Mucosa of descending colon (tissue), 3 donors: Measurements from ENCODE around the gene SUPT4H1. TPM values are rescaled to one million over a fixed set of nuclear protein-coding genes. Genes with fewer than 3 reads are reported as not detected.

Source experiments
- ATAC-seq: fragments of 200-7000 bp; cut with Tn5 transposase; one replicate; pipeline ENCODE4 v1.9.1; 2020; ENCODE audit warnings: mild to moderate bottlenecking, moderate library complexity
- DNase-seq, 3 donors: peaks; one replicate each; pipeline ENCODE4 v3.0.0-alpha.2; 2020
- H3K36me3 ChIP-seq: fragments of 200-600 bp; one replicate; pipeline ENCODE4 v1.8.0; 2021; ENCODE audit warnings: low read depth, mild to moderate bottlenecking
- H3K4me1 ChIP-seq: fragments of 200-600 bp; one replicate; pipeline ENCODE4 v1.8.0; 2021; ENCODE audit warnings: low read depth, mild to moderate bottlenecking
- H3K4me3 ChIP-seq: fragments of 200-600 bp; one replicate; pipeline ENCODE4 v1.8.0; 2021; ENCODE audit warnings: mild to moderate bottlenecking
- H3K9me3 ChIP-seq: fragments of 200-600 bp; one replicate; pipeline ENCODE4 v1.8.0; 2021; ENCODE audit warnings: mild to moderate bottlenecking
- CTCF ChIP-seq: fragments of 200-600 bp; IDR thresholded peaks from one replicate; pipeline ENCODE4 v1.8.0; 2022; ENCODE audit warnings: antibody characterized with exemption, mild to moderate bottlenecking
- intact Hi-C, 2 donors: fragments of 100-400 bp; cut with DNase I in 1 of 2; cut with micrococcal nuclease in 1 of 2; formaldehyde crosslinking; loops; one replicate each; pipeline versions ENCODE4 v1.11.0 to v1.11.1; 2022; cut with DNase I, micrococcal nuclease
- total RNA-seq, 3 donors: library from RNA; stranded (reverse); fragmentation: NEBNext Ultra II Directional in 2 of 3; extraction: Animal tissue kit (Norgen Biotek cat#: 25700) in 2 of 3; gene quantifications; one replicate each; pipeline versions ENCODE4 v1.2.1 to v1.2.4, GENCODE V29; 2021 to 2023
- donor health status: DM: no; HTN: no; CAD: no; lungs with moderate emphysema.
- donor health status: DM: no; HTN: no; CAD: no.
- donor health status: DM: no; HTN: yes; CAD: no.

The SUPT4H1 gene
- total RNA-seq, 3 donors from 2014 or later = 57.9 to 79.5 (median 68.9) TPM

GRCh38 chr17:58333736-58334207, 18.2 kb downstream of the SUPT4H1 start:
- intact Hi-C loops = no loop called here
- H3K36me3 ChIP-seq = no peaks in the 10 kb centered on the region
- no peak for TF ChIP-seq CTCF
- H3K9me3 ChIP-seq = no peaks in the 10 kb centered on the region
- no peak for ATAC-seq
- H3K4me3 ChIP-seq = no peak overlapping the region
- DNase-seq = peak in 1 of 3 donors; percentile 29
- H3K4me1 ChIP-seq = peaks cover 6% of the 10 kb centered on the region

- Histone ChIP-seq H3K36me3 (no peaks in the 10 kb centered on the region), H3K9me3 (no peaks in the 10 kb centered on the region), H3K4me1 (no peaks in the 10 kb centered on the region), H3K4me3 (no peak overlapping the region)
- ATAC-seq (peak; percentile 4), DNase-seq (peak in 2 of 3 donors; percentile 55 to 83)
- intact Hi-C loops = no loop called here
- no peak for TF ChIP-seq CTCF
Observed at GRCh38 chr17:58332778-58333735, 18.9 kb downstream of the SUPT4H1 start.

GRCh38 chr17:58331815-58332777, 19.9 kb downstream of the SUPT4H1 start:
- peak overlapping the region; percentile 30 for H3K4me3 ChIP-seq
- no peaks in the 10 kb centered on the region for H3K9me3 ChIP-seq
- intact Hi-C loops = no loop called here
- no peak for TF ChIP-seq CTCF
- peak; percentile 79 to 95 (median 82) for DNase-seq
- ATAC-seq = peak; percentile 65
- H3K36me3 ChIP-seq = no peaks in the 10 kb centered on the region
- H3K4me1 ChIP-seq = no peaks in the 10 kb centered on the region

- no peak for TF ChIP-seq CTCF
- Histone ChIP-seq H3K36me3 (no peaks in the 10 kb centered on the region), H3K9me3 (no peaks in the 10 kb centered on the region), H3K4me1 (no peaks in the 10 kb centered on the region), H3K4me3 (peak overlapping the region; percentile 30)
- ATAC-seq (peak; percentile 29), DNase-seq (peak; percentile 48 to 82 (median 60))
- intact Hi-C loops = no loop called here
Observed at GRCh38 chr17:58330997-58331814, 20.8 kb downstream of the SUPT4H1 start.
